ENCODE data around the gene ATP5PO. TPM values are rescaled to one million over a fixed set of nuclear protein-coding genes. Genes with fewer than 3 reads are reported as not detected.

ATP5PO gene
- total RNA-seq, 4 donors from 2014 or later = 133 to 311 (median 214) TPM

DNA sequence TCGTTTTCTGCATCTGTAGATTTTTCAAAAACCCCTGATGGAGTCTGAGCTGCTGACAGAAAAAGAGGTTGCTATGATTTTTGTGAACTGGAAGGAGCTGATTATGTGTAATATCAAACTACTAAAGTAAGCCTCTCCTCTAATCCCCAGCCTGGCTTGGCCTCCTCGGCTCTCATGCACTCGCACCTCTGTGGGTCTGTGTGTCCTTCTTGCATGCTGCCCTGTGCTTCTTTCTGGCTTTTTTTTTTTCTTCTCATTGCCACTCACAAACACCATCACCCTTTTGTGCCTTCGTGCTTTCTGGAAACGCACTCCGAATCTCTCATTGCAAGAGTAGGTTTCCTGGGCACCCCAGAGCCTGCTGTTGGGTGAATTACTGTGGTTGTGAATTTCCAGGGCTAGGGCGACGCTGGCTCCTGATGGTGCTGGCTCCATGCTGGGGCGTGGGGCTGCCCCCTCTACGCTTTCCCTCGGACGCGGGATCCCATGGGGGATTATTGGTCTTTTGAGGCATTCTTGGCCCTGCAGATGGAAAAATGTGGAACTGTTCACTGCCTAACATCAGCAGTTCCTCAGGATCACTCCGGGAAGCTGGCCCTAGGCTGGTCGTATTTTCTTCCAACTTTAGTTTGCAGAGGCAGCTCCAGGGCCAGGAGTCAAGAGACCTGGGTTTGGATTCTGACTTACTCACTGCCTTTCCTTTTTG, 56.8 kb downstream of the ATP5PO start:
- H3K36me3 ChIP-seq = no peaks in the 10 kb centered on the region
- WGBS, 2 donors (ENCODE audit: low coverage in 1 of 2) = 26 to 82% methylated on average over 6 to 12 of the region's 15 CpGs
- no peak for ATAC-seq

DNA sequence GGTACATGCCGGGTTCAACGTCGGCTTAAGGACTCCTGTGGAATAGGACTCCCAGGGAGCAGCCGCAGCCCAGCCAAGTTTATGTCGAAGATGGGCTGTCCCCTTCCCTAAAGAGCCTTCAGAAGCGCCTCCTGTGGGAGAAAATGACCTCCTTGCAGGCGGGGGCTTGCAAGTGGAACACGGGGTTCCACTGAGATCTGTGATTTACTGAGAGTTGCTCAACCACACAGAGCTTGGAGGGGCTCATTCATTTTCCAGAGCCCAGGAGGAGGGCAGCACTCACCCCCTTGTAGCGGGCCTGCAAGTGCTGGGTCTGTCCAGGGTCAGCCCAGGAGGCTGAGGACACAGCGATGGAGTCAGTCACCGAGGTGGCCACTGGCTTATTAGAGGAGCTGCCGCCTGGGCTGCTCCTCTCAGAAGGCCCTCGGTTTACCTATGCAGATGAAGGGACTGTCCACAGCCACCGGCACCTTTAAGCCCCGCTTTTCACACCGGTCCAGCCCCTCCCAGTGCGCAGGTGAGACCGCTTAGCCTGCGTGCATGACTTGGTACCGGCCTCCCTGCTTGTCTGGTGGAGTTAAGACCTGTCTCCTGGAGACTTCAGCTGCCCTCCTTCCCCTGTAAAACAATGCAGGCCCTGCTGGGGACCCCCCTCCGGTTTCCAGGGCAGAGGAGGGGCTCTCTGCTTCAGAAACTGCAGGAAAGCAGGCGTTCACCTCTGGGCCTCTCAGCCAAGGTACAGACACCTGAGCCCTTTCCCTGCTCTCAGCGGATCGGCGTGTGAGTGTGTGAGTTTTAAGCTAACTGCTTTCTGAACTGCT, 57.5 kb downstream of the ATP5PO start:
- H3K36me3 ChIP-seq = no peaks in the 10 kb centered on the region
- 92% methylated on average over 2 of the region's 25 CpGs; no CpG with 5 or more reads in 1 of the 2 donors for WGBS, 2 donors (ENCODE audit: low coverage in 1 of 2)
- peak overlapping the region in 2 of 4 donors; percentile 12 to 21 for H3K27ac ChIP-seq
- no peak for ATAC-seq
- TF ChIP-seq CTCF (IDR thresholded peaks at IDR 0.05) (no peak), EP300 (IDR thresholded peaks at IDR 0.05) (no peak), POLR2AphosphoS5 (IDR thresholded peaks at IDR 0.05) (no peak), POLR2A (IDR thresholded peaks at IDR 0.05) (no peak)
- H3K4me3 ChIP-seq = no peak overlapping the region
- H3K4me1 ChIP-seq = peaks cover 0 to 16% (median 0%) of the 10 kb centered on the region in 3 donors
- H3K27me3 ChIP-seq = no peaks in the 10 kb centered on the region
- no peaks in the 10 kb centered on the region for H3K9me3 ChIP-seq

More for the DNA sequence above, 56.8 kb downstream of the ATP5PO start:
- Histone ChIP-seq H3K9me3 (no peaks in the 10 kb centered on the region), H3K27me3 (no peaks in the 10 kb centered on the region), H3K4me1 (peaks cover 0 to 16% (median 0%) of the 10 kb centered on the region in 3 donors), H3K4me3 (no peak overlapping the region), H3K27ac (peak overlapping the region in 2 of 4 donors; percentile 12 to 21)
- TF ChIP-seq CTCF (IDR thresholded peaks at IDR 0.05) (no peak), POLR2A (IDR thresholded peaks at IDR 0.05) (no peak), POLR2AphosphoS5 (IDR thresholded peaks at IDR 0.05) (no peak), EP300 (IDR thresholded peaks at IDR 0.05) (no peak)

DNA sequence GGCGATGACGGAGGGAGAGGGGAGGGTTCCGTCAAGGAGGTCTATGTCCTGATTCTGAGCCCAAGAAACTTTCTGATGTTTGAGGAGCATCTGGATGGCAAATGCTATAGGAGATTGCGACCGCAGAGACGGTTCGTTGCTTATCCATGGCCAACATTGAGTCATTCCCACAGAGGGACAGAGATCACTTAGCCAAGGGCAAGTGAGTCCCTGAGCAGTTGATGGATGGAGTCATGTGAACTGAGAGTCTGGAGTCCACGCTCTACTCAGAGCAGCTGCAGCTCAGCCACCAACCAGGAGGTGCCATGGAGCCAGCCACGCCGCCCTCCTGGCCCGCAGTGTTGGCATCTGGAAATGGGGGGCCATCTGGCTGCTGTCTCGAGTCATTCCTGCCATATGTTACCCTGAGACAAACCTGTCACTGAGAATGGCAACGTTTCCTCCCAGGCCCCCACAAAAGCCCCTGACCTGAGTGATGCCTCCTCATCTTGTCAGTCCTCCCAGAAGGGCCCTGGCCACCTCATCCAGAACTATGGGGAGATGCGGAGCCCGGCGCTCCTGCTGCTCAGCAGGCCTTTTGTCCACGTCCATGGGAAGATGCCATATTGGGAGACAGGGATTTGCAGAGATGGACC, 58.6 kb downstream of the ATP5PO start:
- H3K4me1 ChIP-seq = peaks cover 0 to 16% (median 0%) of the 10 kb centered on the region in 3 donors
- TF ChIP-seq POLR2A (IDR thresholded peaks at IDR 0.05) (no peak), CTCF (IDR thresholded peaks at IDR 0.05) (no peak)
- no peaks in the 10 kb centered on the region for H3K36me3 ChIP-seq
- ATAC-seq = no peak
- H3K4me3 ChIP-seq = no peak overlapping the region
- WGBS, 2 donors (ENCODE audit: low coverage in 1 of 2) = 80 to 94% methylated on average over 6 to 13 of the region's 17 CpGs
- no peaks in the 10 kb centered on the region for H3K27me3 ChIP-seq
- H3K27ac ChIP-seq = no peak overlapping the region
- no peaks in the 10 kb centered on the region for H3K9me3 ChIP-seq

DNA sequence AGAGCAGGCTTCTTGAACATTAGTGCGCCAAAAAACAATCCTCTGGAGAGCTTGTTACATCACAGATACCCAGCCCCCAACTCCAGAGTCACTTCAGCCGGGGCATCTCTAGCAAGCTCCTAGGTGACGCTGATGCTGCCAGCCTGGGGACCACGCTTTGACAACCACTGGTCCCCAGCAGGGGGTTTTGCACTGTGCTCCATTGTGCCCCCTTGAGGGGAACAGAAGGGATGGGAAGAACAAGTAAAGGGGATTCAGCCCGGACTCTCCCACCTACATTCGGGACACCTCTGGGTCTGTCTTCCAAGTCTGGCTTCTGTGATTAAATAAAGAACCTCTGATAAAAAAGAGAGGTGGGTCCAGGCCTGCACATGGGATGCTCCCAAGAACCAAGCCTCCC, 60.4 kb downstream of the ATP5PO start:
- ATAC-seq = no peak
- Histone ChIP-seq H3K36me3 (no peaks in the 10 kb centered on the region), H3K27ac (no peak overlapping the region), H3K4me1 (peaks cover 0 to 16% (median 0%) of the 10 kb centered on the region in 3 donors), H3K9me3 (no peaks in the 10 kb centered on the region), H3K4me3 (no peak overlapping the region), H3K27me3 (no peaks in the 10 kb centered on the region)
- WGBS, 2 donors (ENCODE audit: low coverage in 1 of 2) = 94% methylated on average over 4 of the region's 6 CpGs; no CpG with 5 or more reads in 1 of the 2 donors
- TF ChIP-seq POLR2AphosphoS5 (IDR thresholded peaks at IDR 0.05) (no peak), POLR2A (IDR thresholded peaks at IDR 0.05) (no peak), EP300 (IDR thresholded peaks at IDR 0.05) (no peak), CTCF (IDR thresholded peaks at IDR 0.05) (no peak)
